Right renal cortex interstitium (tissue), 3 donors: ENCODE results near the gene PATE1. TPM values are rescaled to one million over a fixed set of nuclear protein-coding genes. Genes with fewer than 3 reads are reported as not detected.

Source experiments
- DNase-seq, 3 donors: peaks; one replicate each; pipeline ENCODE4 v3.0.0-alpha.2; 2013; ENCODE audit warnings: low read depth in 3 of 3, low spot score in 2 of 3
- polyA plus RNA-seq, 3 donors: library from polyadenylated mRNA; unstranded; fragments of 120-200 nt; gene quantifications; one replicate each; pipeline ENCODE4 v1.2.1, GENCODE V29; 2013; ENCODE audit not compliant: insufficient read length in 3 of 3

The PATE1 gene
- polyA plus RNA-seq, 3 donors = not detected

DNA sequence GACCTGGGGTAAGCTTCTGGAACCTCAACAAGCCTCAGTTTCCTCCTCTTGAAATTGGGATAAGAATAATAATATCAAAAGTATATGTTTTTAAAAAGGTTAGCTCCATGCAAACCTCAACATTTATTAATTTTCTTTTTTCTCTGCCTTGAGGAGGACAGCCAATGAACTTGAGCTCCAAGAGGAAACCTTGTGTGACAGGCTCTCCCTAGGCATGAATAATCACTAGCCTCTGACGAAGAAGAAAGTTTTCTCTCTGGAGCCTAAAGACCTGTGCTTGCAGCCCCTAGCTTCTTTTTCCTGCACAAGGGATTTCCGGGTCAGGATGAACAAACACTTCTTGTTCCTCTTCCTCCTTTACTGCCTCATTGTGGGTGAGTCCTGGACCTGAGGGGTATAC lies 41.7 kb downstream of the PATE1 start, which contains the start of gene PATE3:
PATE3 (plus strand) TSS at position 301 of the 400 bp plus-strand sequence; CDS start at position 326, 25 bp downstream.
- DNase-seq = no peak

DNA sequence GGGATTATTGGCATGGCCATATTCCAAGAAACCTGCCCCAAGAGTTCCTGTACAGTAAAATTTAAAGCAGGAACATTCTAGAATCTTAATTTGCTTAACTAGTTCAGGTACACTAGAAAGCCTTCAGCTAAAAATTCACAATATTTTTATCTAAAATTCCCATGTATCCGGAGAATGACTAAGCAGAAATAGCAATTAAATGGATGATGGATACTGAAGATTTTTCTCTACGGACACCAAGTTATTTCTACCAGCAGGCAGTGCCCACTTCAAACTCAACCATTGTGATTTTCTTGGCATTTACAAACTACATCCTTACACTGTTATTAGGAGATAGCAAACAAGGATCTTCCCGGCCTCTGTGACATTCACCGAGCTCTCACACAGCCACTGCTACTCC lies 44.7 kb downstream of the PATE1 start:
- no peak for DNase-seq

- no peak for DNase-seq
Observed at GRCh38 chr11:125797641-125798040, 51.6 kb downstream of the PATE1 start.

Other genes starting within 250 kb of the PATE1 start
- 100 to 1,000 TPM; 124 to 136 (median 133) TPM for gene EI24, start 176.8 kb upstream of the PATE1 start, polyA plus RNA-seq
- 100 to 1,000 TPM; 203 to 233 (median 218) TPM for gene STT3A, start 153.4 kb upstream of the PATE1 start, polyA plus RNA-seq
- gene CHEK1, start 121.1 kb upstream of the PATE1 start, polyA plus RNA-seq = 10 to 100 TPM; 30.1 to 36.2 (median 31.8) TPM
- 1 to 10 TPM in 1 of 3 donors, under 1 TPM in 2; 0.58 to 1.4 (median 0.62) TPM for gene ACRV1, start 65.4 kb upstream of the PATE1 start, polyA plus RNA-seq
- gene PATE2, start 32.5 kb downstream of the PATE1 start, polyA plus RNA-seq = under 1 TPM in 1 of 3 donors, not detected in 2; 0.07 TPM
- not detected for gene PATE3, start 41.8 kb downstream of the PATE1 start, polyA plus RNA-seq
- gene PATE4, start 87.0 kb downstream of the PATE1 start, polyA plus RNA-seq = under 1 TPM in 2 of 3 donors, not detected in 1; 0.06 to 0.08 TPM
- 10 to 100 TPM; 13.4 to 13.8 (median 13.6) TPM for gene HYLS1, start 141.4 kb downstream of the PATE1 start, polyA plus RNA-seq
- gene PUS3, start 156.9 kb downstream of the PATE1 start, polyA plus RNA-seq = 10 to 100 TPM; 18.5 to 21.8 (median 19.7) TPM
- 1 to 10 TPM; 3.9 to 4.8 (median 4.5) TPM for gene DDX25, start 158.2 kb downstream of the PATE1 start, polyA plus RNA-seq
- gene VSIG10L2, start 199.8 kb downstream of the PATE1 start, polyA plus RNA-seq = not detected